Measurements from ENCODE around the gene HIVEP3.

- TF ChIP-seq CTCF (conservative IDR thresholded peaks at IDR 0.05; ENCODE audit: low read depth, low read length): no peak
- no peak for TF ChIP-seq EZH2 (IDR thresholded peaks at IDR 0.05; ENCODE audit: borderline replicate concordance, low read depth, low read length, poor library complexity, severe bottlenecking)
These were observed 253.7 kb downstream of the HIVEP3 start for GRCh38 chr1:41664861-41665640.
